HG03159 (cell line): Measurements from ENCODE around the gene ZNFX1.
"Not testable (repeated sequence)": the region's sequence is repeated elsewhere in the genome, so short reads cannot be mapped to it uniquely, and the experiment has no call there.

Experiments
- ATAC-seq: cut with Tn5 transposase; IDR thresholded peaks from one replicate; pipeline ENCODE4 v1.9.1; 2021; ENCODE audit warnings: mild to moderate bottlenecking, moderate library complexity; ENCODE audit not compliant: unreplicated experiment

Gene ZNFX1

GRCh38 chr20:49278036-49278817 is at the start of gene ZNFX1:
ZNFX1 (minus strand) TSS chr20:49278057; CDS start chr20:49275839, 2,218 bp downstream.
- peak; percentile 78 for ATAC-seq

- ATAC-seq = no peak
Measured at GRCh38 chr20:49326026-49326425, 48.2 kb upstream of the ZNFX1 start.

- ATAC-seq = no peak
Measured at GRCh38 chr20:49324306-49324705, 46.4 kb upstream of the ZNFX1 start.

- no peak for ATAC-seq
Measured at GRCh38 chr20:49323622-49324238, 45.9 kb upstream of the ZNFX1 start.

- no peak for ATAC-seq
Measured at GRCh38 chr20:49320460-49320859, 42.6 kb upstream of the ZNFX1 start.

GRCh38 chr20:49319208-49319809 is 41.5 kb upstream of the ZNFX1 start:
- no peak for ATAC-seq

GRCh38 chr20:49318430-49319207 is 40.8 kb upstream of the ZNFX1 start:
- no peak for ATAC-seq

GRCh38 chr20:49318091-49318429 is 40.2 kb upstream of the ZNFX1 start:
- no peak for ATAC-seq

- ATAC-seq = no peak
Measured at GRCh38 chr20:49316704-49317103, 38.8 kb upstream of the ZNFX1 start.

- ATAC-seq = no peak
Measured at GRCh38 chr20:49315580-49315979, 37.7 kb upstream of the ZNFX1 start.

GRCh38 chr20:49314052-49314451 is 36.2 kb upstream of the ZNFX1 start:
- not testable (repeated sequence) for ATAC-seq

GRCh38 chr20:49313283-49313682 is 35.4 kb upstream of the ZNFX1 start:
- ATAC-seq = no peak

GRCh38 chr20:49312661-49313060 is 34.8 kb upstream of the ZNFX1 start:
- no peak for ATAC-seq

- no peak for ATAC-seq
Measured at GRCh38 chr20:49310705-49311104, 32.8 kb upstream of the ZNFX1 start.

GRCh38 chr20:49308875-49309274 is 31.0 kb upstream of the ZNFX1 start:
- ATAC-seq = no peak

- no peak for ATAC-seq
Measured at GRCh38 chr20:49306903-49307620, 29.2 kb upstream of the ZNFX1 start.

- ATAC-seq = no peak
Measured at GRCh38 chr20:49303065-49303552, 25.3 kb upstream of the ZNFX1 start.

GRCh38 chr20:49297605-49298530 is 20.0 kb upstream of the ZNFX1 start:
- no peak for ATAC-seq

GRCh38 chr20:49294002-49294654 is 16.3 kb upstream of the ZNFX1 start:
- not testable (repeated sequence) for ATAC-seq
